Stimulated activated CD4-positive, alpha-beta T cell treated with anti-CD3 and anti-CD28 coated beads, Interleukin-2, amount 100 ng/mL, for 24 hours (primary cell): ENCODE measurements around the gene ELOA.
"Not testable (repeated sequence)": the region's sequence is repeated elsewhere in the genome, so short reads cannot be mapped to it uniquely, and the experiment has no call there.

ENCODE experiments used
- DNase-seq, 2 donors: peaks; one replicate each; pipeline ENCODE4 v3.0.0-alpha.2; 2020

ELOA gene, protein sequence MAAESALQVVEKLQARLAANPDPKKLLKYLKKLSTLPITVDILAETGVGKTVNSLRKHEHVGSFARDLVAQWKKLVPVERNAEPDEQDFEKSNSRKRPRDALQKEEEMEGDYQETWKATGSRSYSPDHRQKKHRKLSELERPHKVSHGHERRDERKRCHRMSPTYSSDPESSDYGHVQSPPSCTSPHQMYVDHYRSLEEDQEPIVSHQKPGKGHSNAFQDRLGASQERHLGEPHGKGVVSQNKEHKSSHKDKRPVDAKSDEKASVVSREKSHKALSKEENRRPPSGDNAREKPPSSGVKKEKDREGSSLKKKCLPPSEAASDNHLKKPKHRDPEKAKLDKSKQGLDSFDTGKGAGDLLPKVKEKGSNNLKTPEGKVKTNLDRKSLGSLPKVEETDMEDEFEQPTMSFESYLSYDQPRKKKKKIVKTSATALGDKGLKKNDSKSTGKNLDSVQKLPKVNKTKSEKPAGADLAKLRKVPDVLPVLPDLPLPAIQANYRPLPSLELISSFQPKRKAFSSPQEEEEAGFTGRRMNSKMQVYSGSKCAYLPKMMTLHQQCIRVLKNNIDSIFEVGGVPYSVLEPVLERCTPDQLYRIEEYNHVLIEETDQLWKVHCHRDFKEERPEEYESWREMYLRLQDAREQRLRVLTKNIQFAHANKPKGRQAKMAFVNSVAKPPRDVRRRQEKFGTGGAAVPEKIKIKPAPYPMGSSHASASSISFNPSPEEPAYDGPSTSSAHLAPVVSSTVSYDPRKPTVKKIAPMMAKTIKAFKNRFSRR

DNA sequence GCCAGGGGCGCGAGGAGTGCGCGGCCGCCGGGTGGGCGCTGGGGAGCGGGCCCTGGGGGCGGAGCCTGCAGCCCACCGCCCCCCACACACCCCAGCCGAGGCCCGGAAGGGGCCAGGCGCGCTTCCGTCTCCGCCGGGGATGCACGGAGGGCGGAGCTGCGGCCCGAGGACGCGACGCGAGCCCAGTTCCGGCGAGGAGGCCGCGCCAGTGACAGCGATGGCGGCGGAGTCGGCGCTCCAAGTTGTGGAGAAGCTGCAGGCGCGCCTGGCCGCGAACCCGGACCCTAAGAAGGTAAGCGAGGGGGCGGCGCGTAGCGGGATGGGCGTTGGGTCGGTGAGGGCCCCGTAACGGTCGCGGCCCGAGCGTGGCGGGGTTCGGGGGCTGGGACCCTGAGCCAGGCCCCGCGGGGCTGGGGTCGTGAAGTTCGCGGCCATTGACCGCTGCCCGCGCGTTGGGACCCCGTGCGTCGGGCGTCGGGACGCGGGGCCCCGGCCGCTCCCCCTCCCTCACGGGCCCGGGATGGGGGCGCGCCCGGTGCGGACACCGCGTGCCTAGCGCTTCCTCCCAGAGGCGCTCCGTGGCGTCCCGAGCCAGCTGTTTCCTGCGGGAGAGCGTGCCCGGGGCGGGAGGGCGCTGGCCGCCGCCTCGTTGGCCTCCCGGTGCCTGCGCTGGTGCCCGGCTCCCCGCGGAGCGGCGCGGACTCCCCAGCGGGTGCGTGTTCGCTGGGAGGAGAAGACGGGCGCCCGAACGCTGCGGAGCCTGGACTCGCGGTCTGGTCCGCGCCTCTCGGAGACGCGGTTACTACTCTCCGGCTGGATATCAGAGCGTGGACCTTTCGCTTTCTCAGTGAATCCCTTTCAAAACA, at the start of gene ELOA:
ELOA (plus strand) TSS at position 185 of the 866 bp plus-strand sequence; CDS start at position 218, 33 bp downstream.
- DNase-seq: peak; percentile 79 to 82

DNA sequence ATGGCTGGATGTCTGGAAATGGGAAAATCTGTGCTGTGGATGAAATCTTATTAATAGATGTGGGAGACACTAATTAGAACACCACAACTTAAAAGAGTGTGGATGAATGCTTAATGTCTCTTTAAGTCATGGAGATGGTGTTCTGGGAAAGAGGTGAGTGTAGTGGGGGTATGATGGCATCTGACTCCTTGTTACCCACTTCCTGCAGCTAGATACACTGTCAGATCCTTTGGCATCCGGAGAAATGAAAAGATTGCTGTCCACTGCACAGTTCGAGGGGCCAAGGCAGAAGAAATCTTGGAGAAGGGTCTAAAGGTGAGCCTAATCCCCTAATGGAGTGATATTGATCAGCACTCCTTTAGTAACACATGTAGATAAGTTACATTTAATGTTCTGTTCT, 49.7 kb upstream of the ELOA start:
- DNase-seq: no peak

DNA sequence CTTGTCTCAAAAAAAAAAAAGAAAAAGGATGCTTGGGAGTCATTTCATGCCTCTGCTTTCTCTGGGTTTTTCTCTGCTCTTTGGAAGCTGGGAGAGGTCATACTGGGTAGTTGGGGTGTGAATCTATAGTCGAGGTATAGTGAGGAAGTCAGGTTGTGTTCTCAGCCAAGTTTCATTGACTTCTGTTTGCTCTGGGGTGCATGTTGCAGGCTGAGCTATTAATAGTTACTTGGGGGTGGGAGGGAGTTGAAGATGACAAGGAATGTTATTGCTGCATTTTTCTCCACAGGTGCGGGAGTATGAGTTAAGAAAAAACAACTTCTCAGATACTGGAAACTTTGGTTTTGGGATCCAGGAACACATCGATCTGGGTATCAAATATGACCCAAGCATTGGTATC, 48.9 kb upstream of the ELOA start:
- no peak for DNase-seq

DNA sequence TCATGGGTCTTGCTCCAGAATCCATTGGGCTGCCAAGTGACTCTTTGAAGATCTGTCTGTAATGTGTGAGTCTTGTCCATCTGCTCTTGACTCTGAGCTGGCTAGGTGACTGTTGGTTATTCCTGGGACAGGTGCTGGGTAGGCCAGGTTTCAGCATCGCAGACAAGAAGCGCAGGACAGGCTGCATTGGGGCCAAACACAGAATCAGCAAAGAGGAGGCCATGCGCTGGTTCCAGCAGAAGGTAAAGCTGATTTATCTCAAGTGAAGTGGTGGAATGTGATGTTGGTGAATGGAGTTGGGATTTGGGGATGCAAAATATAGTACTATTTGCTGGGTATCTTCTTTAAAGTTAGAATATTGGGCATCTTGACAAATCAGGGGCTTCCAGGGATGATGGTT, 47.6 kb upstream of the ELOA start:
- no peak for DNase-seq

DNA sequence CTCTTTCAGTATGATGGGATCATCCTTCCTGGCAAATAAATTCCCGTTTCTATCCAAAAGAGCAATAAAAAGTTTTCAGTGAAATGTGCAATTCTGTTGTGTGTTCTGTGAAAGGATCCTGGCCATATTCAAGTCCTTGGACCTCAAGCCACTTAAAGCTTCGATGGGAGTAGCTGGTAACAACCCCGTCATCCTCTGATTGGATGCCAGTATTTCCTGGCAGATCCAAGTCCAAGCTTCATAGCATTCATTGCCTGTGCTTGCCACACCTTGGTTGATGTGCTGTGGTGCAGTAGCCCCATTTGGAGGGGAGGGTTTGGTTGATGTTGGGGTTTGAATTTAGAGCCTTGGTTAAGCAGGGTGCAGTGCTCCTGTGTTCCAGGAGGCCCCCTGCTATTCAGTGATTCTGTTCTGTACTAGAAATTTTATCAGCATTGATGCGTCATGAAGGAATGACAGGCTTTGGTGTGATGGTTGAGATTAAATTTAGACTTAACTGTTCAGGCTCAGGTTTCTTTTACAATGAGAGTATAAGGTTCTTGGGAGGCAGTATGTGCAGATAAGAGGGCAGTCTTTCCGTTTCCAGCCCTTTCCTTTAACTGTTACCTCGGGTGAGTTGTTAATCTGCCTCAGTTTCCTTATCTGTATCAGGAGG, 46.8 kb upstream of the ELOA start:
- DNase-seq: no peak

DNA sequence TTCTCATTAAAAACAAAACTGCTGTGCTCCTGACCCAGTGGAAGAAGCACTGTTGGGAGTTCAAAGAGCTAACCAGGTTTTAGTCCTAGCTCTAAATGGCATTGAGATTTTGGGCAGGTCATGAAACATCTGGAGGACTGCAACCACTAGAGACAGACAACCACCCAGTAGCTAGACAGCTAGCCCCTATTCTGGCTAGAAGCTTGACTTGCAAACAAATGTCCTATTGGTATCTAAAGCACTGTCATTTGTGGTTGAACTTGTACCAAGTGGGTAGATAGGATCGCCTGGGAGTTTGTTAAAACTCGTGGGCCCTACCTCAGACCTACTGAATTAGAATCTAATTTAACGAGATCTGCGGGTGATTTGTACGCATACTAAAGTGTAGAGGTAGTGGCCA, 44.8 kb upstream of the ELOA start:
- no peak for DNase-seq

DNA sequence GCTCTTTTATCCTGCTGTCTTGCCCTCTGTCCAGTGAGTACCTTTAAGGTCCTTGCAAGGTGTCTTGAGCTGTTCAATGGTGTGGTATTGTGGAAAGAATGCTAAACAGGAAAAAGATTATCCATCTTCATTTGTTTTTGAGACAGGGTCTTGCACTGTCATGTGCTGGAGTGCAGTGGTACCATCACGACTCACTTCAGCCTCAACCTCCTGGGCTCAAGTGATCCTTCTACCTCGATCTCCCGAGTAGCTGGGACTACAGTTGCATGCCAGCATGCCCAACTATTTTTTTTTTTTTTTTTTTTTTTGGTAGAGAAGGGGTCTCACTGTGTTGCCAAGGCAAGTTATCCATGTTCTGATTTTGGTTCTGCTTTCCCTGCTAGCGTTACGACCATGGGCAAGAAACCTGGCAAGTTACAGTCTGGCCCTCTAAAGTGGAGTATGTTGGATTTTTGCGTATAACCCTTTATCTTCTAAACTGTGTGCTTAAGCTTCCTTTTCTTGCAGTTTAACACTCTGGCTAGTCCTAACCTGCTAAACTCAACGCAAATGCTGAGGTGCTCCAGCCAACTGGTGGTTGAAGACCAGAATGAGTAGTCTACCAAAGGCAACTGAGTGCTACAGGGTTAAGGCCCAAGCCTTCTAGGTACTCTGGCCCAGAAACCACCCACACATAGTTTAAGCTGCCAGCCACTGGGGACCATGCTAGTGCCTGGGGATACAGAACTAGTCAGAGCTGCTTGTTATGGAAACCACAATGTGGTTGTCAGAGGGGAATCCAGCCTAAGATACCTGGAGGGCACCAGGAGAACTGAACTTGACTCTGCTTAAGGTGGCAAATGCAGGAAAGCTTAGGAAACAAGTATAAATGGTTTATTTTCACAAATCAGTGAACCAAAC, 43.7 kb upstream of the ELOA start:
- DNase-seq: no peak

DNA sequence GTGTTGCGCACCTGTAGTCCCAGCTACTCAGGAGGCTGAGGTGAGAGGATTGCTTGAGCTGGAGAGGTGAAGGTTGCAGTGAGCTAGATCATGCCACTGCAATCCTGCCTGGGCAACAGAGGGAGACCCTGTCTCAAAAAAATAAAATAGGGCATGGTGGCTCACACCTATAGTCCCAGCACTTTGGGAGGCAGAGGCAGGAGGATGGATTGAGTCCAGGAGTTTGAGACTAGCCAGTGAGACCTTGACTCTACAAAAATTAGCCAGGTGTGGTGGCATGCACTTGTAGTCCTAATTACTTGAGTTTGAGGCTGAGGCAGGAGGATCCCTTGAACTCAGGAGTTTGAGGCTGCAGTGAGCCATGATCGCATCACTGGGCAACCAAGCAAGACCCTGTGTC, 42.0 kb upstream of the ELOA start:
- DNase-seq: no peak

DNA sequence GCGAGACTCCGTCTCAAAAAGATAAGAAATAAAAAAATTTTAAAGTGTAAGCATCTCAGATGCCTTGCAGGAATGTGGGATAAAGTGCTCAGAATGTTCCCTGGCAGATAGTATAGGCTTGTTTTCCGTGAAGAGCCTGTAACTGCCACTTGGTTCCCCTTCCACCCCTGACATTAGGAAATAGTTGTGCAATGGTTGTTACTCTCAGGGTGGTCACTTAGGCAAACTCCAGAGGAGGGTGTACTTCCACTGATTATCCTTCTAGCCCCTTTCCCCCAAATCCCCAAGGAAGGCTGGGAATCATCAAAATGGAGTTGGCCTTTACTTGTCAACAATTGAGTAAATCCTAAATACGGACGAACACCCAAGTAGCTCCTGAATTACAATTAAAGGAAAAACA, 41.3 kb upstream of the ELOA start:
- no peak for DNase-seq

DNA sequence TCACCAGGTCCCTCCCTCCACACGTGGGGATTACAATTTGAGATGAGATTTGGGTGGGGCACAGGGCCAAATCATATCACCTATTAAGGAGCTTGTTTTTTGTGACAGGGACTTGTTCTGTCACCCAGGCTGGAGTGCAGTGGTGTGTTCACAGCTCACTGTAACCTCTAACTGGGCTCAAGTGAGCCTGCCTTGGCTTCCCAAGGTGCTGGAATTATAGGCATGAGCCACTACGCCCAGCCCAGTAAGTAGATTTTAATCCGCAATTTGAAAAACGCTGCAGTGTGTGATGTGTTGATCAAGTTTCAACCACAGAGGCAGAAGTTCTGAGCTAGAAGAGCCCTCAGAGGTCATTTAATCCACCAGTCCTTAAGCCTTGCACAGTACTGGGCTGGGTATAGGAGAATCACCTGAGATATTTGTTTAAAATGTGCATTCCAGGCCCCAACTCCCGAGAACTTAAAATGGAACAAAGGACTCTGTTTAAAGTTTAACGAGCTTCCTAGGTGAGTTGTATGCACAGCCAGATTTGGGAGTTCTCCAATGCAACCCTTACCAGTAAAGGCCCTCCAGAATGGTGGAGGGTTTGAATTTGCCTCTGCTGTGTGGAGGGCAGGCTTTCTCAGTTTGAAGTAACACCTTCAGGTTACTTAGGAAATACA, 38.3 kb upstream of the ELOA start:
- no peak for DNase-seq

DNA sequence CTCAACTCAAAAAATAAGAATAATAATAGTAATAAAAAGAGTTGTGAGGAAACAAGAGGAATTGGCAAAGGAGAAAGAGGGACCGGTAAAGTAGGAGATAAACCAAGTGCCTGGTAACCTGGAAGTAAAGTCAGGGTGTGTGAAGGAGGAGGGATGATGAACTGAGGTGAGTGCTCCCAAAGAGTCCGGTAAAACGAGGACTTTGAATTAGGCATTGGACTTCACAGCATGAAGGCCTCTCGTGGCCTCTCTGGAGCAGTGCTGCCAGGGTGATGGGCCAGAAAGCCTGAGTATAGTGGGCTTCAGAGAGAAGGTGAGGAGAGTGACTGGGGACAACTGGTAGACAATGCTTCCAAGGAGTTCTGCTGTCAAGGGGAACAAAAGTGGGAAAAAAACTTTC, 34.0 kb upstream of the ELOA start:
- no peak for DNase-seq

DNA sequence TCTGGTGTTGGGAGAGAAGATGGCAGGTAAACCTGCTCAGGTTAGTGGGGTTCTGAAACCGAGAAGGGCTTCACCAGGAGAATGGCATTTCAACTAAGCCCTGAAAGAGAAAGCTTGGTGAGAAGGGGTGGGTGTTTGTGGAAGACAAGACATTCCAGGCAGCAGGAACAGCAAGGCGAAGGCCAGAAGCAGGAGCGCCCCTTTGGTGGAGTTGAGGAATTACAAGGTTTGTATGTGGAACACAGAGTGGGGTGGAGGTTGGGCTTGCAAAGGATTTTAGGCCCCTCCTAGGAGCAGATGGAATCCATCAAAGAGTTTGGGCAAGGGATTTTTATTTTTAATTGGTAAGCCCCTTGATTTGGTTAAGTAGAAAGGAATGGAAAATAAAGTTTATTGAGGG, 24.8 kb upstream of the ELOA start:
- no peak for DNase-seq

DNA sequence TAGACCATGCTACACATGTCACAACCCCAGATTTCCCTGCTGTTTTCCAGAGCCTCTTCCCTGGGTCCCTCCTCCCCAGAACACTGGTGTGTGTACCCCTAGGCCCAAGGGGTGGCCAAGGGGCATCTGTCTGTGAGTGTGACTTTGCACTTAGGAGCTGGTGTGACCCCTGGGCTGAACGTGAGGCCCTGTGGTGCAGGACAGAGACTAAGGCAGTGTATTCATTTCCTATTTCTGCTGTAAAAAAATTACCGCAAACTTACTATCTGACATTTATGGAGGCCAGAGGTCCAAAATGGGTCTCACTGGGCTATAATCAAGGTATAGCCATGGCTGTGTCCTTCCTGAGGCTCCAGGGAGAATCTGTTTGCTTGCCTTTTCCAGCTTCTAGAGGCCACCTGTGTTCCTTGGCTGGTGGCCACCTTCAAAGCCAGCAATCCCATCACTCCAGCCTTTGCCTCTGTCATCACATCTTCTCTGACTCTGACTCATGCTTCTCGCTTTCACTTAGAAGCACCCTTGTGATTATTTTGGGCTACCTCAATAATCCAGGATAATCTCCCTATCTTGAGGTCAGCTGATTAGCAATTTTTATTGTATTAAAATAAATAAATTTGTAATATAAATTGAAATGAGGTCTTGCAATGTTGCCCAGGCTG, 24.0 kb upstream of the ELOA start:
- DNase-seq: no peak

DNA sequence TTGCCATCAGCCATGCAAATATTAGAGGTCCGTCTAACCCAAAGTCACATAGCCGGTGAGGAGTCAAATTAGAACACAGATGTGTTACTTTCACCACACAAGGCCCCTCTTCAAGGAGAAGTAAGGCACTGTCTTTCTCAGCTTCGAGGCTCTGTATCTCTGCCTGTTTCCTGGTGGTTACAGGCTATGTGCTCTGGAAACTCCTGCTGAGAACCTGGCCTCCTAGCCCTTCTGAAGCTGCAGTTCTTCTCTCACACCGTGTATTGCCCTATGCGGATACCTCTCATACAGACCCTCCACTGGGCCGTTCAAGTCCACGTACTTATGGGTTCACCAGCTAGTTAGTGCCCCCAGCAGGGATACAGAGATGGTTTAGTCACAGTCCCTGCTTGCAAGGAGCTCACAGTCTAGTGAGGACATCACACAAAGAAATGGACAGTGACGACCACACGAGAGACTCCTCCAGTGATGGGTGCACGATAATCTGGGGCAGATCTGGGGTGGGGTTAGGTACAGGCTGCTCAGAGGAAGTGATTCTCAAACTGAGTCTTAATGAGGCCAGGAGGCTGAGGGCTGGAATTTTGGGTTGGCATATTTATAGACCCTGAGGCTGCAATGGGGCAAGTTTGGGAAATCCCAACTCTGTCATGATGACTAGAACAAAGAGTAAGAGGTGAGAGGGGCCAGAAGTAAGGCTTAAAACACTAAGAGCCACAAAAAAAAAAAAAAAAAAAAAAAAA, 22.8 kb upstream of the ELOA start:
- peak in 1 of 2 donors; percentile 17 for DNase-seq

DNA sequence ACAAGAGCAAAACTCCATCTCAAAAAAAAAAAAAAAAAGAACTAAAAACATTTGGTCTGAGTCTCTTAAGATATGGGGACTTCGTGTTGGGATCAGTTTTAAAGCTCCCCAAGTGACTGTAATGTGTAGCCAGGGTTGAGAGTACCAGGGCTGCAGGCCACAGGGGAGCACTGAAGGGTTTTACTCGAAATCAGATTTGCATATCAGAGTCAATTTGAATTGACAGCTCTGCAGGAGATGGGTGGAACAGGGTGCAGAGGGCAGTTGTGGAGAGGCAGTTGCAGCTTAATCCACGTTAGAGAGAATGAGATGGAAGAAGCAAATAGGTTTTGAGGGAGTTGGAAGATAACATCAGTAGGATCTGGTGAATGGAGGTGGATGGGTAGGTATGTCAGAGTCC, 20.6 kb upstream of the ELOA start:
- DNase-seq: no peak

DNA sequence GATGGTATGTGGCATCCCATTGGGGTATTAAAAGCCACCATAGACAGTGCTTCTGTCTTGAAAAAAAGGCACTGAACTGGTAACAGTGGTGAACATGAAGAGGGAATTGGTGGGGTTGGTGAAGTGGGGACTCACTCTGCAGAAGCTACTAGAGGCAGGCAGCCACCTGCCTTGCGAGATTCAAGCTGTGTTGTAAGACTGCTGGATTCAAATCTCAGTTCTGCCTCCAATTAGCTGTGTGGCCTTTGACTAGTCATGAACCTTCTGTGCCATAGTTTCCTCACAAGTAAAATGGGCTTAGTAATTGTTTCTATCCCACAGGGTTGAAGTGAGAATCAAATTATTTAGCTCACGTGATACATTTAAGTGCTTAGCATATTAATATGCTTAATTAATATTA, 16.6 kb upstream of the ELOA start:
- no peak for DNase-seq

DNA sequence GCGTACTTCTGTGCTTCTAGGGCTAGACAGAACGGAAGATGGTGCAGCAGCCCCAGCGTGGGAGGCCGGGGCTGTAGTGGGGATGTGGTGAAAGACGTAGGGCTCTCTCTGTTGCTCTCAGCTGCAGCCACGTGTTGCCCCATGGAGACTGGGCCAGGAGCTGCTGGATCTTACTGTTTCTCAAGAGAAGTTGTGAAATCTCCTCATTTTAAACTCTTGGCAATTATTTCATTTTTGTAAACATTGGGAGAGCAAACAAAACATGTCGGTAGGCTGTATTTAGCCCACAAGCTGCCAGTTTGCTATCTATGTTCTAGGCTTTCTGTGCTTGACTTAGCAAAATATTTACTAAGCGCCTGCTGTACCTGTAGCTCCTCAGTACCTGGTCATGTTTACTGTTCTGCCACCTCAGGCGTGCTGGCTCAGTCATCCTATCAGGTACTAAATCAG, 15.9 kb upstream of the ELOA start:
- DNase-seq: no peak

DNA sequence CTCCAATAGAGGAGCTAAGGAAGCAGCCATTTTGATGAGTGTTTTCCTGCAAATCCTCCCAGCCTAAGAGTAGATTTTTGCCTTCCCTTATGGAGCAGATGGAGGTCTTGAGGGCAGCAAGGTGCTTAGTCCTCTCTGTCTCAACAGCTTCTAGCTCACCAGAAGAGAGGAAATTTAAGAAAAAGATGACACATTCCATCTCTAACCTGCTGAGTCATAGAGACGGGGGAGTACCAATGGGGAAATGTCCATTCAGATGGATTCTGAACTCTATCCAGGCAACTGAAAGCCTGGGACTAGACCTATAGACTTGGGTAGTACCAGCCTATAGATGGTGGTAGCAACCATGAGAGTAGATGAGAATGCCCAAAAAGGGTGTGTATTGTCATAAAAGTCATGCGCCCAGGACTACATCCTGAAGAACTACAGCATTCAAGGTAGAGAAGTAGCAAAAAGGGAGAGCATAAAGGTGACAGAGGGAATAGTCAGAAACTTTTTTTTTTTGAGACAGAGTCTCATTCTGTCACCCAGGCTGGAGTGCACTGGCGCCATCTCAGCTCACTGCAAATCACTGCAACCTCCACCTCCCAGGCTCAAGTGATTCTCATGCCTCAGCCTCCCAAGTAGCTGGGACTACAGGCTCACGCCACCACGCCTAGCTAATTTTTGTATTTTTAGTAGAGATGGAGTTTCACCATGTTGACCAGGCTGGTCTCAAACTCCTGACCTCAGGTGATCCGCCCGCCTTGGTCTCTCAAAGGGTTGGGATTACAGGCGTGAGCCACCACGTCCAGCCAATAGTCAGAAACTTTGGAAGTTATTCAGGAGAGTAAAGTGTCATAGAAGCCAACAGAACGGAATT, 10.7 kb upstream of the ELOA start:
- DNase-seq: no peak

DNA sequence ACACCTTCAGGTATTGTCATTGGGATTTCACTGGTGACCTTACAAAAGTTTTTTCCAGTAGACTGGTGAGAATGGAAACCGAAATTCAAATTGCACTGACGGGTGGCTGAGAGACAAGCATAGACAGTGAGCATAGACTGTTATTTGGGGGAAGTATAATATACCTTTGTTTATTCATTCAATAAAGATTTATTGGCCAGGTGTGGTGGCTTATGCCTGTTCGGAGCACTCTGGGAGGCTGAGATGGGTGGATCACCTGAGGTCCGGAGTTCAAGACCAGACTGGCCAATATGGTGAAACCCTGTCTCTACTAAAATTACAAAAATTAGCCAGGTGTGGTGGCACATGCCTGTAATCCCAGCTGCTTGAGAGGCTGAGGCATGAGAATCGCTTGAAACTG, 10.0 kb upstream of the ELOA start:
- not testable (repeated sequence) for DNase-seq
